IMR-90 (cell line): Measurements from ENCODE around the gene CEACAM7. TPM values are rescaled to one million over a fixed set of nuclear protein-coding genes. Genes with fewer than 3 reads are reported as not detected.
"Not testable (repeated sequence)": the region's sequence is repeated elsewhere in the genome, so short reads cannot be mapped to it uniquely, and the experiment has no call there.

Experiments
- ATAC-seq: fragments of 200-7000 bp; cut with Tn5 transposase; 2 replicates; pipeline ENCODE4 v1.9.1; 2020; ENCODE audit warnings: low read depth, mild to moderate bottlenecking, moderate library complexity
- BruUV-seq: library from RNA; stranded (reverse); fragments of 400-500 nt; replicated peaks from 2 replicates; lab custom pipeline; 2021; lab: Mats Ljungman, UMichigan
- CTCF ChIA-PET: fragments of 300-600 bp; formaldehyde crosslinking; extraction: SDS; loops from one replicate; lab custom pipeline; 2021; ENCODE audit warnings: antibody characterized with exemption; lab: Yijun Ruan, JAX
- POLR2A ChIA-PET: fragments of 300-600 bp; sonication (Branson Sonifier 250); formaldehyde crosslinking; loops from one replicate; lab custom pipeline; 2022; ENCODE audit warnings: antibody characterized with exemption; ENCODE audit not compliant: unreplicated experiment; lab: Charles Lee
- DNase-seq: peaks from one replicate; pipeline ENCODE4 v3.0.0; 2013
- H2AFZ ChIP-seq: replicated peaks from 2 replicates; pipeline ENCODE3; 2013; ENCODE audit warnings: low read length, mild to moderate bottlenecking; ENCODE audit not compliant: poor library complexity
- H2AK5ac ChIP-seq: 2 replicates; pipeline ENCODE4 v1.6.1; 2013; ENCODE audit warnings: low read depth, low read length, inconsistent platforms
- H2AK9ac ChIP-seq: replicated peaks from 2 replicates; pipeline ENCODE3; 2013; ENCODE audit warnings: mild to moderate bottlenecking, low read depth, low read length, moderate library complexity; ENCODE audit not compliant: poor library complexity
- H2BK120ac ChIP-seq: 2 replicates; pipeline ENCODE4 v1.6.1; 2013; ENCODE audit warnings: low read depth, low read length, inconsistent platforms
- H2BK15ac ChIP-seq: 3 replicates; pipeline ENCODE4 v1.6.1; 2013; ENCODE audit warnings: low read depth, low read length, inconsistent platforms
- H2BK20ac ChIP-seq: 2 replicates; pipeline ENCODE4 v1.6.1; 2013; ENCODE audit warnings: low read depth, mild to moderate bottlenecking, inconsistent platforms, low read length, moderate library complexity
- H2BK5ac ChIP-seq: 2 replicates; pipeline ENCODE4 v1.6.1; 2013; ENCODE audit warnings: mild to moderate bottlenecking, low read depth, low read length, inconsistent platforms; ENCODE audit not compliant: poor library complexity, severe bottlenecking
- H3K14ac ChIP-seq: replicated peaks from 2 replicates; pipeline ENCODE4 v1.6.1; 2013; ENCODE audit warnings: low read depth, low read length, inconsistent platforms
- H3K18ac ChIP-seq: 2 replicates; pipeline ENCODE4 v1.6.1; 2013; ENCODE audit warnings: low read depth, low read length, control low read depth
- H3K23ac ChIP-seq: 2 replicates; pipeline ENCODE4 v1.6.1; 2013; ENCODE audit warnings: low read depth, low read length, inconsistent platforms
- H3K27ac ChIP-seq: 2 replicates; pipeline ENCODE4 v1.5.1; 2013; ENCODE audit warnings: mild to moderate bottlenecking, control low read depth, low read length; ENCODE audit not compliant: insufficient read depth
- H3K27me3 ChIP-seq: 2 replicates; pipeline ENCODE4 v1.6.1; 2013; ENCODE audit warnings: low read length; ENCODE audit not compliant: control insufficient read depth, insufficient read depth
- H3K36me3 ChIP-seq: 2 replicates; pipeline ENCODE4 v1.6.1; 2013; ENCODE audit warnings: low read length, mixed read lengths; ENCODE audit not compliant: control insufficient read depth, insufficient read depth
- H3K4ac ChIP-seq: 2 replicates; pipeline ENCODE4 v1.6.1; 2013; ENCODE audit warnings: low read depth, low read length, inconsistent platforms
- H3K4me1 ChIP-seq: 2 replicates; pipeline ENCODE4 v1.6.1; 2013; ENCODE audit warnings: low read length, mixed read lengths; ENCODE audit not compliant: control insufficient read depth, insufficient read depth
- H3K4me2 ChIP-seq: 2 replicates; pipeline ENCODE4 v1.6.1; 2013; ENCODE audit warnings: low read depth, mild to moderate bottlenecking, control low read depth, low read length, moderate library complexity
- H3K4me3 ChIP-seq: 2 replicates; pipeline ENCODE4 v1.5.1; 2013; ENCODE audit warnings: low read depth, mild to moderate bottlenecking, control low read depth, low read length, moderate library complexity; ENCODE audit not compliant: insufficient read depth
- H3K56ac ChIP-seq: 2 replicates; pipeline ENCODE4 v1.6.1; 2013; ENCODE audit warnings: low read length, inconsistent platforms; ENCODE audit not compliant: insufficient read depth; ENCODE audit errors: extremely low read depth
- H3K79me1 ChIP-seq, 2 experiments: 2 replicates each; pipeline ENCODE4 v1.6.1; 2013; ENCODE audit warnings: low read length in 2 of 2, inconsistent platforms in 1 of 2, low read depth in 1 of 2
- H3K9ac ChIP-seq: 2 replicates; pipeline ENCODE4 v1.6.1; 2013; ENCODE audit warnings: low read depth, low read length, control low read depth
- H3K9me1 ChIP-seq: 2 replicates; pipeline ENCODE4 v1.6.1; 2013; ENCODE audit warnings: low read length, inconsistent platforms; ENCODE audit not compliant: insufficient read depth
- H3K9me3 ChIP-seq: 2 replicates; pipeline ENCODE4 v1.6.1; 2013; ENCODE audit warnings: low read length; ENCODE audit not compliant: control insufficient read depth, insufficient read depth
- H4K20me1 ChIP-seq: 2 replicates; pipeline ENCODE4 v1.6.1; 2013; ENCODE audit warnings: low read length, inconsistent platforms; ENCODE audit not compliant: insufficient read depth
- H4K5ac ChIP-seq: 2 replicates; pipeline ENCODE4 v1.6.1; 2013; ENCODE audit warnings: mild to moderate bottlenecking, low read depth, low read length, control low read depth
- H4K8ac ChIP-seq, 2 experiments: 2 replicates each; pipeline ENCODE4 v1.6.1; 2013; ENCODE audit warnings: low read depth in 2 of 2, low read length in 2 of 2, control low read depth in 1 of 2, inconsistent platforms in 1 of 2
- H4K91ac ChIP-seq: 2 replicates; pipeline ENCODE4 v1.6.1; 2013; ENCODE audit warnings: low read depth, low read length, inconsistent platforms; ENCODE audit not compliant: insufficient read depth
- WGBS, 2 experiments: methylation state at CpG; one replicate each; pipeline versions ENCODE4 v1.1.5 to v1.1.7; 2013; ENCODE audit warnings: missing lambda C conversion rate in 2 of 2; ENCODE audit not compliant: insufficient read length in 1 of 2; ENCODE audit errors: extremely low coverage in 2 of 2; 5-methylcytosine and 5-hydroxymethylcytosine counted together
- dilution Hi-C: fragments of 300-500 bp; cut with HindIII; formaldehyde crosslinking; loops from one replicate; pipeline ENCODE4 v1.14.3; 2018; ENCODE audit warnings: low sequenced_read_pairs; ENCODE audit not compliant: unreplicated experiment
- in situ Hi-C: fragments of 300-500 bp; cut with MboI; formaldehyde crosslinking; loops from 3 replicates; pipeline ENCODE4 v1.14.3; 2019; ENCODE audit warnings: low sequenced_read_pairs, inconsistent platforms, mixed read lengths
- intact Hi-C: fragments of 100-400 bp; cut with micrococcal nuclease; formaldehyde crosslinking; loops from 2 replicates; pipeline ENCODE4 v1.10.0; 2022
- polyA plus RNA-seq, 3 experiments: library from polyadenylated mRNA; depleted of rRNA; stranded (reverse); fragments of >200 nt; gene quantifications; 2 replicates each; pipeline ENCODE4 v1.2.3, GENCODE V29; 2012; ENCODE audit warnings: low replicate concordance in 1 of 3
- total RNA-seq: library from RNA; depleted of rRNA; stranded (reverse); fragments of >200 nt; gene quantifications from 2 replicates; pipeline ENCODE4 v1.2.3, GENCODE V29; 2012

Gene CEACAM7
- total and polyA plus RNA-seq, 2 of the 4 experiments (the other 2 are of a cell fraction) = not detected

DNA sequence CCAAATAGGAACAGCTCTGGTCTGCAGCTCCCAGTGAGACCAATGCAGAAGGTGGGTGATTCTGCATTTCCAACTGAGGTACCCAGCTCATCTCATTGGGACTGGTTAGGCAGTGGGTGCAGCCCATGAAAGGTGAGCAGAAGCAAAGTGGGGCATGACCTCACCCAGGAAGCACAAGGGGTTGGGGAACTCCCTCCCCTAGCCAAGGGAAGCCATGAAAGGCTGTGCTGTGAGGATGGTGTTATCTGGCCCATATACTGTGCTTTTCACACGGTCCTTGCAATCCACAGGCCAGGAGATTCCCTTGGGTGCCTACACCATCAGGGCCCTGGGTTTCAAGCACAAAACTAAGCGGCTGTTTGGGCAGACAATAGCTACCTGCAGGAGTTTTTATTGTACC lies 31.3 kb downstream of the CEACAM7 start:
- H3K18ac ChIP-seq, H2BK15ac ChIP-seq, H2AK9ac ChIP-seq, H2BK20ac ChIP-seq, H3K14ac ChIP-seq, H3K56ac ChIP-seq, H3K9ac ChIP-seq, H3K27me3 ChIP-seq, dilution Hi-C loops, DNase-seq, H3K4me1 ChIP-seq, H3K9me3 ChIP-seq, POLR2A ChIA-PET, H3K4ac ChIP-seq, H3K4me3 ChIP-seq, H4K20me1 ChIP-seq, H4K5ac ChIP-seq, CTCF ChIA-PET, H3K79me1 ChIP-seq, H2AK5ac ChIP-seq, ATAC-seq, BruUV-seq, H3K27ac ChIP-seq, H3K36me3 ChIP-seq, H2BK120ac ChIP-seq, H2AFZ ChIP-seq, H4K91ac ChIP-seq, H3K9me1 ChIP-seq, H3K23ac ChIP-seq, in situ Hi-C loops, H2BK5ac ChIP-seq, H4K8ac ChIP-seq, intact Hi-C loops, H3K4me2 ChIP-seq: not testable (repeated sequence)
- WGBS, 2 experiments = no CpG with 5 or more reads among the region's 2 CpGs
